BLaER1 treated with 17β-estradiol and CSF1 and Interleukin-3, amounts not matched to agents 10 nM and 100 nM (cell line): ENCODE data around the gene ADAMTS5.

ENCODE experiments used
- H3K27ac ChIP-seq, 11 experiments: shearing (Covaris generic); formaldehyde crosslinking; 2 replicates each; pipeline ENCODE4 v1.8.1; 2022
- H3K27me3 ChIP-seq, 11 experiments: shearing (Covaris generic); formaldehyde crosslinking; 2 replicates each; pipeline ENCODE4 v1.8.1; 2022
- H3K36me3 ChIP-seq, 11 experiments: shearing (Covaris generic); formaldehyde crosslinking; 2 replicates each; pipeline ENCODE4 v1.8.1; 2022
- H3K4me1 ChIP-seq, 10 experiments: shearing (Covaris generic); formaldehyde crosslinking; 2 replicates each; pipeline ENCODE4 v1.8.1; 2022
- H3K4me2 ChIP-seq, 11 experiments: shearing (Covaris generic); formaldehyde crosslinking; 2 replicates each; pipeline ENCODE4 v1.8.1; 2022
- H3K4me3 ChIP-seq, 10 experiments: shearing (Covaris generic); formaldehyde crosslinking; 2 replicates each; pipeline ENCODE4 v1.8.1; 2022
- H3K9ac ChIP-seq, 11 experiments: shearing (Covaris generic); formaldehyde crosslinking; 2 replicates each; pipeline ENCODE4 v1.8.1; 2022
- H3K9me3 ChIP-seq, 11 experiments: shearing (Covaris generic); formaldehyde crosslinking; replicated peaks in 1 of 11; 2 replicates each; pipeline ENCODE4 v1.8.1; 2022
- H4K20me1 ChIP-seq, 11 experiments: shearing (Covaris generic); formaldehyde crosslinking; 2 replicates each; pipeline ENCODE4 v1.8.1; 2022
- Cebpa-rat ChIP-seq, 11 experiments: shearing (Covaris generic); IDR thresholded peaks; 2 replicates each; pipeline ENCODE4 v1.8.1; 2022

Gene ADAMTS5

DNA sequence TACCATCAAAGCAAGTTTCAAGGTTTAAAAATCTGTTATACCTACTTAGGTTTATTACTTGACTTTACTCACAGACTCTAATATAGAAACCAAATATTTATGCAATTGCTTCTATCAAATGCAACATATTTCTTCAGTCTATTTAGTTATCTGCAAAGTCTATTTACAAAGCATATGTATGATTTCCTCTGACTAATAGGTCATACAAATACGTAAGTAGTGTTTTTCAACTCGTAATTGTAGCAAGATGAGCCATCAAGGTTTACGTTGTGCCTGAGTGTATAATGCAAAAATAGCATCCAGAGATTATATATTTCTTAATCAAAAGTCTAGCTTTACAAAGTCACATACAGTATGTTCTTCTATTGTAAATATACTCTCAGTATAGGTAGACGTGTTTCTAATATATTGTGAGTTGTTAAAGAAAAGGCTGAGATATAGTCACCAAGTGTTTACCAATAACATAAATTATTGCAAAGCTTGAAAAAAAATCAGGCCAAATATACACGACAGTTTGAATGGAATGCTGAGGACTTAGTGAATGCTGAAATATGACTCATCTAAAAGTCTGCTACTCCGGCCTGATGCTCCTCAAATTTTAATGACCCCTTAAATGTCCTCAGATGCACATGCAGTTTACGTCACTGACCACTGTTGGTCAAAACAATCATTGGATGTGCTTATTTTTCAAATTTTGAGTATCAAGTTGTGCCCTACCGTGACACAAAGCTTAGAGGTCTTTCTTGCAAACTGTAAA lies 48.4 kb downstream of the ADAMTS5 start:
- no peaks in the 10 kb centered on the region for H3K27me3 ChIP-seq
- H3K4me2 ChIP-seq = no peak overlapping the region
- peaks cover 0 to 11% (median 0%) of the 10 kb centered on the region in 10 experiments; a peak in 4 of 20 replicates for H3K4me1 ChIP-seq
- H4K20me1 ChIP-seq = no peaks in the 10 kb centered on the region
- no peaks in the 10 kb centered on the region for H3K36me3 ChIP-seq
- H3K9ac ChIP-seq = no peak overlapping the region
- H3K4me3 ChIP-seq = no peak overlapping the region
- H3K9me3 ChIP-seq = peaks cover 6 to 15% (median 11%) of the 10 kb centered on the region in 11 experiments
- no peak for TF ChIP-seq Cebpa-rat (IDR thresholded peaks at IDR 0.05)
- no peak overlapping the region for H3K27ac ChIP-seq

DNA sequence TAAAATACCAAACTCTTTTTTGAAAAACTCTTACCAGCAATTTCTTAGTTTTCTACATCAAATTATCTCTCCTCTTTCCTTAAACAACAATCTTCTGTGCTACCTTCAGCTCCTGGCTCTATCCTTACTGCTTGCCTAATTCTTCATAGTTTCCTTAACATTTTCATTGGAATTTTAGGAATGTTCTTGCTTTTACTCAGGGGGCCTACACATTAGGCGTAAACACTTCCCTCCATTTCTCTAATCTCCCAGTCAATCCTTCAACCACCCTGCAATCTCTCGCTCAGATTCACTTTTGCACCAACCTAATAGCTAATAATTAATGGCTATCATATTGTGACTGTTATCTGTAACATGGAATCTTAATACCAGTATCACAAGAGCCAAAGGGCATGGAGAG lies 50.1 kb downstream of the ADAMTS5 start:
- Histone ChIP-seq H4K20me1 (no peaks in the 10 kb centered on the region), H3K36me3 (no peaks in the 10 kb centered on the region), H3K4me1 (peaks cover 0 to 11% (median 0%) of the 10 kb centered on the region in 10 experiments; a peak in 3 of 20 replicates), H3K9me3 (peaks cover 12 to 21% (median 16%) of the 10 kb centered on the region in 11 experiments), H3K4me3 (no peak overlapping the region), H3K4me2 (no peak overlapping the region), H3K9ac (no peak overlapping the region), H3K27me3 (no peaks in the 10 kb centered on the region), H3K27ac (no peak overlapping the region)
- TF ChIP-seq Cebpa-rat (IDR thresholded peaks at IDR 0.05) = no peak

DNA sequence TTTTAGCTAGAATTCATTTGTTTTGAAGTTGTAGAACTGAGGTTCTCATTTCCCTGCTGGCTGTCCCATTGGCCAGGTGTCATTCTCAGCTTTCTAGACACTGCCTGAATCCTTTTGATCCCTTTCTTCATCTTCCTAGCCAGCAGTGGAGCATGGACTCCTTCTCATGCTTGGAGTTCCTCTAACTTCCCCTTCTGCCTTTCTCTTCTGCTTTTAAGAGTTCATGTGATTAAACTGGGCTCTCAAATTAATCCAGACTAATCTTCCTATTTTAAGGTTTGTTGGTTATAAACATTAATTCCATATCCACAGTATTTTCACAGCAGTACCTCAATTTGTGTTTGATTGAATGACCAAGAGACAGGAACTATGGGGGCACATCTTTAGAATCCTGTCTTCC lies 52.3 kb downstream of the ADAMTS5 start:
- Histone ChIP-seq H3K4me3 (no peak overlapping the region), H3K4me2 (peak overlapping the region in 2 of 11 experiments; percentile 17 to 54; a peak in 2 of 22 replicates), H3K36me3 (no peaks in the 10 kb centered on the region), H4K20me1 (no peaks in the 10 kb centered on the region), H3K27me3 (no peaks in the 10 kb centered on the region), H3K9me3 (peaks cover 12 to 21% (median 16%) of the 10 kb centered on the region in 11 experiments), H3K27ac (peak overlapping the region in 1 of 11 experiments; percentile 7; a peak in 1 of 22 replicates), H3K9ac (no peak overlapping the region), H3K4me1 (peaks cover 0 to 11% (median 0%) of the 10 kb centered on the region in 10 experiments; a peak in 3 of 20 replicates)
- no peak for TF ChIP-seq Cebpa-rat (IDR thresholded peaks at IDR 0.05)

DNA sequence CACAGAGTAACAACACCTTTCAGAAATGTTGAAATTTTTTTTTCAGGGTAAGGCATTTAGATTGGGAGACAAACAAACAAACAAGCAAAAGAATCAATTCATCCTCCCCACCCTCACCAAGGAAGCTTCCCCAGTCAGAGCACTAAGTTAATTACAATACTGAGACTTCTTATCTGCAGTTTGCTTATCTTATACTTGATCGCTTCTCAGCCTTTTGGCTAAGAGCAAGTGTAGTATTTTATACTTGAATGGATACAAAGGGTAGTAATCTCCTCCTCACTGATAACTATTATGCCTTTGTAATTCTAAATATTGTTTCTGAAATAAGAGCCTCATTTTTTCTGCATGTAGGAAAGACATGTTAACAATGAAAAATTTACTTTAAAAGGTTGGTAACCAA lies 54.4 kb downstream of the ADAMTS5 start:
- H3K9me3 ChIP-seq = peaks cover 12 to 21% (median 16%) of the 10 kb centered on the region in 11 experiments
- no peaks in the 10 kb centered on the region for H4K20me1 ChIP-seq
- no peaks in the 10 kb centered on the region for H3K27me3 ChIP-seq
- no peak overlapping the region for H3K4me3 ChIP-seq
- no peak overlapping the region for H3K9ac ChIP-seq
- H3K4me1 ChIP-seq = peaks cover 0 to 11% (median 0%) of the 10 kb centered on the region in 10 experiments; a peak in 3 of 20 replicates
- no peak overlapping the region for H3K27ac ChIP-seq
- no peak overlapping the region for H3K4me2 ChIP-seq
- TF ChIP-seq Cebpa-rat (IDR thresholded peaks at IDR 0.05) = no peak
- no peaks in the 10 kb centered on the region for H3K36me3 ChIP-seq

DNA sequence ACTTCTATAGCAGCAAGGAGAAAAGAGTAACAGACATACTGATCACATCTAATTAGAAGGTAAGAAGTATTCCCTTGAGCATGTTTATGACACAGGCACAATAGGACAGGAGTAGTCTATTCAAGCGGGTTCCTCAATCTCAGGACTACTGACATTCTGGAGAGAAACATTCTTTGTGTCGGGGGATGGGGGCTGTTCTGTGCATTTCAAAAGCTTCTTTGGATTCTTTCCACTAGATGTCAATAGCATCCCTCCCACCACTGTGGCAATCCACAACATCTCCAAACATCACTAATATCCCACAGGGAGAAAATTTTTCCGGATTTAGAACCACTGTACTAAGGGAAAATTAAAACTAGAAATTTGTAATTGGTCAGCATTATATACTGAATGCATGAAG lies 56.9 kb downstream of the ADAMTS5 start:
- peaks cover 0 to 9% (median 0%) of the 10 kb centered on the region in 10 experiments; a peak in 3 of 20 replicates for H3K4me1 ChIP-seq
- H3K9ac ChIP-seq = no peak overlapping the region
- peaks cover 12 to 21% (median 16%) of the 10 kb centered on the region in 11 experiments for H3K9me3 ChIP-seq
- TF ChIP-seq Cebpa-rat (IDR thresholded peaks at IDR 0.05) = no peak
- H3K27ac ChIP-seq = no peak overlapping the region
- no peak overlapping the region for H3K4me2 ChIP-seq
- no peaks in the 10 kb centered on the region for H3K27me3 ChIP-seq
- H4K20me1 ChIP-seq = no peaks in the 10 kb centered on the region
- no peaks in the 10 kb centered on the region for H3K36me3 ChIP-seq
- H3K4me3 ChIP-seq = no peak overlapping the region

DNA sequence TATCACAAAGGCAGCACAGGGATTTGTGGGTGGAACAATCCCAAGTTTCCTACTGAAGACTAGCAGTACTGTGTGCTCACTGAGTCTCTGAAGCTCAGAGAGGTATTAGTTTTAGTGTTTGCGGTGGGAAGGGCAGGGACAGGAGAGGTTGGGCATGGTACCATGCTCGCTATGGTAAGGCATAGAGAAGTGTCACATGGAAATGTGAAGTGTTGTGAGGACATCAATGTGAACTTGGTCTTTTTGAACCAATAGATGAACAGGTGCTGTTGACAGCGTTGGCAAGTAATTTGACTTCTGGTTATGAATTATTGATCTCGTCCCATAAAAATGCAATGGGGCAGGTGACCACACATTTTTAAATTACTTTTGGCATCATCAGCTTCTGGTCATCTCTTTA lies 65.9 kb downstream of the ADAMTS5 start:
- no peak for TF ChIP-seq Cebpa-rat (IDR thresholded peaks at IDR 0.05)
- H3K36me3 ChIP-seq = no peaks in the 10 kb centered on the region
- no peak overlapping the region for H3K27ac ChIP-seq
- H3K27me3 ChIP-seq = no peaks in the 10 kb centered on the region
- no peak overlapping the region for H3K4me2 ChIP-seq
- no peaks in the 10 kb centered on the region for H3K4me1 ChIP-seq
- no peaks in the 10 kb centered on the region for H3K9me3 ChIP-seq
- no peak overlapping the region for H3K9ac ChIP-seq
- H3K4me3 ChIP-seq = no peak overlapping the region
- H4K20me1 ChIP-seq = no peaks in the 10 kb centered on the region

DNA sequence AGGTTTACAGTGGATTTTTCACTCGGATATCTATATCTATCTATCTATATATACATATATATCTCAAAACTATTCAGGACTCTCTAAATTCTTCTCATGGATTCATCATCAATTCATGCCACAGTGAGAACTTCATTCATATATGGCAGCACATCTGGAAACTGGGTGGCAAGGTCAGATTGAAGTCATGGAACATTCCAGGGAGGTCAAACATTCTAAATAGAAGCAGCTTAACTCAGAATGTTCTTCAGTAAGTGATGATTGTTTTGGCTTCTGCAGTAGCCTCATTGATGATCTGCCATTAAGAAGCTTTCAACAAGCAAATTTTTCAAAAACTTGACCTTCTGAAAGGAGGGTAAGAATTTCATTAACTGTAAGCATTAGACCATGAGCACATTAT lies 74.7 kb downstream of the ADAMTS5 start:
- Histone ChIP-seq H3K4me2 (no peak overlapping the region), H3K9ac (no peak overlapping the region), H3K27ac (no peak overlapping the region), H3K9me3 (no peaks in the 10 kb centered on the region), H3K27me3 (no peaks in the 10 kb centered on the region), H3K4me1 (no peaks in the 10 kb centered on the region), H3K4me3 (no peak overlapping the region), H3K36me3 (no peaks in the 10 kb centered on the region), H4K20me1 (no peaks in the 10 kb centered on the region)
- no peak for TF ChIP-seq Cebpa-rat (IDR thresholded peaks at IDR 0.05)

DNA sequence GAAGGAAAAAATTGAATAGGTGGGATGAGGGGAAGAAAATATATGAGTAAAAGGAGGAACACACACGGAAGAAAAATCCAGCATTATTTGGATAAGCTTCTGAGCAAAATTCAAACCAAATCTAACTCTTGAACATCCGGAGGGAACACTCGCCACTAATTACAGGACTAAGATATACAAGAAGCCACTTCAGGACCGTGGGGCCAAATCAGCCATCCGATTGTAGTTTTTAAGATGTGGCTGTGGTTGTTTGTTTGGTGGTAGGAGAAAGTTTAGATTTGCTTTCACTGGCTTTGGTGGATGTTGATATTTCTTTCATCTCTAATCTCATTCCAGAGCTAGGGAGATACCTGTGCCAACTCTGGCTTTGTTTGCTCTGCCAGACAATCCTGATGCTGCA lies 78.0 kb downstream of the ADAMTS5 start:
- H3K9me3 ChIP-seq = no peaks in the 10 kb centered on the region
- no peaks in the 10 kb centered on the region for H3K27me3 ChIP-seq
- H4K20me1 ChIP-seq = no peaks in the 10 kb centered on the region
- TF ChIP-seq Cebpa-rat (IDR thresholded peaks at IDR 0.05) = no peak
- no peaks in the 10 kb centered on the region for H3K36me3 ChIP-seq
- no peak overlapping the region for H3K4me2 ChIP-seq
- H3K4me3 ChIP-seq = no peak overlapping the region
- no peak overlapping the region for H3K27ac ChIP-seq
- no peak overlapping the region for H3K9ac ChIP-seq
- H3K4me1 ChIP-seq = no peaks in the 10 kb centered on the region

DNA sequence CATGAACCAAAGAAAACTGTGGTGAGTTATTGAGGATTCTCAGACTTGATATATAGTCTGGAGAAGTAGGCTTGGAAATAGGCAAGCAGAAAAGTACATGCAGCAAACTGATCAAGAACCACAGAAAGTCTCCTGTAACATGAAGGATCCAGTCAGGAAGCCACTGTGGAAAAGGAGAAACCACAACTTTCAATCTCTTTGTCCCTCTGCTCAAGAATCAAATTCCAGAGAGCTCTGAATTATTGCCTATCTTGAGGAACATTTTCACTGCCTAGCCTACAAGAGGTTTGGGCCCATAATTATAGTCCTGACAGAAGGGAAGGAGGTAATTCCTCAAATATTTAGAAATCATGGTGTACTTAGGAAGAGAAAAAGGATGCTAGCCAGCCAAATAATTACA lies 78.6 kb downstream of the ADAMTS5 start:
- H3K27ac ChIP-seq = no peak overlapping the region
- TF ChIP-seq Cebpa-rat (IDR thresholded peaks at IDR 0.05) = no peak
- no peaks in the 10 kb centered on the region for H3K4me1 ChIP-seq
- no peaks in the 10 kb centered on the region for H4K20me1 ChIP-seq
- H3K36me3 ChIP-seq = no peaks in the 10 kb centered on the region
- H3K27me3 ChIP-seq = no peaks in the 10 kb centered on the region
- no peak overlapping the region for H3K4me2 ChIP-seq
- H3K4me3 ChIP-seq = no peak overlapping the region
- H3K9me3 ChIP-seq = no peaks in the 10 kb centered on the region
- no peak overlapping the region for H3K9ac ChIP-seq

DNA sequence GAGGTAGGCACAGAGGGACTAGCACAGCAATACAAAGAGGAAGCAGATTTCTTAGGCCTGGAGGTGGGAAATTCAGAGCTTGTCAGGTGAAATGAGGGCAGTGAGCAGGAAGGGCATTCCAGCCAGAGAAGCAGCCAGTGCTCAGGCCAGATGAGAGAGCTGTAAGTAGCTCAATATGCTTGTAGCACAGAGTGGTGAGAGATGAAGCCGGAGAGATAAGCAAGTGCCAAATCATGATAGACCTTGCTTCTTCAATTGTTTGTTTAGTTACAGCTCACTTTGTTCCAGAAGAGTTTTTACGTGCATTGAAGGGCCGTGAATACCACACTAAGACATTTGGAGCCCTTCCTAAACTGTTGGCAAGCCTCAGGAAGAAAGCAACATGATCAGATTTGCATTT lies 79.6 kb downstream of the ADAMTS5 start:
- Histone ChIP-seq H3K4me3 (no peak overlapping the region), H3K9me3 (no peaks in the 10 kb centered on the region), H3K4me2 (no peak overlapping the region), H3K4me1 (no peaks in the 10 kb centered on the region), H3K27ac (no peak overlapping the region), H4K20me1 (no peaks in the 10 kb centered on the region), H3K9ac (no peak overlapping the region), H3K36me3 (no peaks in the 10 kb centered on the region), H3K27me3 (no peaks in the 10 kb centered on the region)
- no peak for TF ChIP-seq Cebpa-rat (IDR thresholded peaks at IDR 0.05)
